Esophagus squamous epithelium (tissue), 5 donors: ENCODE data around the gene SRGN. TPM values are rescaled to one million over a fixed set of nuclear protein-coding genes. Genes with fewer than 3 reads are reported as not detected.
A peak's percentile ranks its signal among the peaks of the same experiment; 100 is the strongest.

Source experiments
- DNase-seq: peaks from one replicate; lab custom pipeline; 2025; lab: John Stamatoyannopoulos, UW
- H3K27ac ChIP-seq, 4 donors: fragments of 200-600 bp; sonication (generic); one replicate each; pipeline ENCODE4 v1.5.1; 2016 to 2019; ENCODE audit warnings: mild to moderate bottlenecking in 1 of 4
- H3K27me3 ChIP-seq, 4 donors: fragments of 200-600 bp; sonication (generic); 1 replicate in 3 of 4; 2 replicates in 1 of 4; pipeline versions ENCODE4 v1.5.1 to v1.6.0; 2017 to 2021; ENCODE audit warnings: antibody characterized with exemption in 1 of 4
- H3K36me3 ChIP-seq, 3 donors: fragments of 200-600 bp; sonication (generic); one replicate each; pipeline ENCODE4 v1.5.1; 2016 to 2019
- H3K4me1 ChIP-seq, 3 donors: fragments of 200-600 bp; sonication (generic); one replicate each; pipeline ENCODE4 v1.5.1; 2017 to 2019
- H3K4me3 ChIP-seq, 4 donors: fragments of 200-600 bp; sonication (generic); 1 replicate in 3 of 4; 2 replicates in 1 of 4; pipeline ENCODE4 v1.5.1; 2016 to 2019; ENCODE audit warnings: mild to moderate bottlenecking in 2 of 4, moderate library complexity in 1 of 4
- H3K9me3 ChIP-seq, 3 donors: fragments of 200-600 bp; sonication (generic); one replicate each; pipeline ENCODE4 v1.5.1; 2016 to 2019
- POLR2A ChIP-seq, 4 donors: fragments of 450-650 bp; IDR thresholded peaks; one replicate each; pipeline ENCODE4 v1.6.1; 2017; ENCODE audit warnings: antibody characterized with exemption in 4 of 4, mild to moderate bottlenecking in 4 of 4, moderate library complexity in 3 of 4
- WGBS, 2 donors: methylation state at CpG; one replicate each; pipeline ENCODE4 v1.1.5; 2018; 5-methylcytosine and 5-hydroxymethylcytosine counted together
- intact Hi-C: fragments of 100-400 bp; cut with DNase I; formaldehyde crosslinking; loops from one replicate; pipeline ENCODE4 v1.15.0; 2022
- total RNA-seq, 4 donors: library from RNA; depleted of rRNA; stranded (reverse); fragments of >200 nt; gene quantifications; one replicate each; pipeline ENCODE4 v1.1.0, GENCODE V29; 2016
- TF ChIP-seq, protein P1 (sequence below), 6 experiments: fragments of 450-650 bp in 4 of 6; fragments of 200-600 bp in 2 of 6; sonication (generic) in 2 of 6; IDR thresholded peaks; one replicate each; pipeline ENCODE4 v1.5.1; 2016 to 2019; ENCODE audit warnings: antibody characterized with exemption in 6 of 6, mild to moderate bottlenecking in 4 of 6, moderate library complexity in 4 of 6
- donor health status: DM: yes; HTN: yes; CAD: no.

SRGN gene
- total RNA-seq, 4 donors from 2014 or later, result 3.5 to 64.1 (median 37.9) TPM

DNA sequence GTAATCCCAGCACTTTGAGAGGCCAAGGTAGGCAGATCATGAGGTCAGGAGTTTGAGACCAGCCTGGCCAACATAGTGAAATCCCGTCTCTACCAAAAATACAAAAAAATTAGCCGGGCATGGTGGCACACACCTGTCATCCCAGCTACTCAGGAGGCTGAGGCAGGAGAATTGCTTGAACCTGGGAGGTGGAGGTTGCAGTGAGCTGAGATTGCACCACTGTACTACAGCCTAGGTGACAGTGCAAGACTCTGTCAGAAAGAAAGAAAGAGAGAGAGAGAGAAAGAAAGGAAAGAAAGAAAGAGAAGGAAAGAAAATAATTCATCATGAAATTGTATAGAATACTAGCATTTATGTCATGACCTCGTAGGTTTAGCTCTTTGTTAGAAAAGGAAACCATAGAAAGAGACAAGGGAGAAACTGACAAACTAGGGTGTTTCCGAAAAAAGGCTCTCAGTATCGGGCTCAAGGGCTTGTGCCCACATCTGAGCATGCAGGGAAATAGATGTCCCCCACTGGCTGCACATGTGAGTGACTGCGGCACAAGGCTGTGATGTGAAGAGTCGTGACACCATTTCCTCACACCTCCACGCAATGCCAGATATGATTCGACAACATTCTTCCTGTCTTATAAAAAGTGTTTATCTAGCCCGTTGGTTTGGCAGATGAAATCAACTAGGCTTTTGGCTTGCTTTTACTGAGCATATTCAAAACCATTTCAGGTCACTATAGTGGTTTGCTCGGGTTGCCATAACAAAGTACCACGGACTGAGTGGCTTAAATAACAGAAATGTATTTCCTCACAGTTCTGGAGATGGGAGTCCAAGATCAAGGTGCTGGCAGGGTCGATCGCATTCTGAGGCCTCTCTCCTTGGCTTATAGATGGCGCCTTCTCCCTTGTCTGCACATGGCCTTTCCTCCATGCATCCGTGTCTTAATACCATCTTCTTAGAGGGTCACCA lies 2.0 kb downstream of the SRGN start:
- intact Hi-C loops, result loop anchor here (10.0 kb wide), 1 partner anchor 85 kb away; no protein-coding TSS in a partner anchor
- WGBS, 2 donors, result 59 to 65% methylated on average over 16 of the region's 16 CpGs

DNA sequence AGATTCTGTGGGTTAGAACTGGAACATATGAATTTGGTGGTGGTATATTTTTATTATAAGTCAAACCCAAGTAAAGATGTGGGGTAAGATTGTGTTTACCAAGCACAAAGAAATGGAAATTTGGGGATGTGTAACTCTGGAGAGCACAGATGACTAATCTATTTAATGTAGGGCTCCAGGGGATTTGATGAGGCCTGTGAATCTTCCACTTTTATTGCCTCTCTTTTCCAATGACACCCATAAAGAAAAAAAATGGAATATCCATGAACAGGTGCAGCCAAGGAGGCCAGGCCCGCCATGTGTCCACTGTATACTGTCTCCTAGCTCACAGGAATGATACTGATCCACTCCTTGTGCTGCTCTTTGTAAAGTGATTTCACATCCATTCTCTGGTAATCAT lies 2.8 kb downstream of the SRGN start:
- no peak for TF ChIP-seq POLR2A (IDR thresholded peaks at IDR 0.05)
- TF ChIP-seq, protein P1, sequence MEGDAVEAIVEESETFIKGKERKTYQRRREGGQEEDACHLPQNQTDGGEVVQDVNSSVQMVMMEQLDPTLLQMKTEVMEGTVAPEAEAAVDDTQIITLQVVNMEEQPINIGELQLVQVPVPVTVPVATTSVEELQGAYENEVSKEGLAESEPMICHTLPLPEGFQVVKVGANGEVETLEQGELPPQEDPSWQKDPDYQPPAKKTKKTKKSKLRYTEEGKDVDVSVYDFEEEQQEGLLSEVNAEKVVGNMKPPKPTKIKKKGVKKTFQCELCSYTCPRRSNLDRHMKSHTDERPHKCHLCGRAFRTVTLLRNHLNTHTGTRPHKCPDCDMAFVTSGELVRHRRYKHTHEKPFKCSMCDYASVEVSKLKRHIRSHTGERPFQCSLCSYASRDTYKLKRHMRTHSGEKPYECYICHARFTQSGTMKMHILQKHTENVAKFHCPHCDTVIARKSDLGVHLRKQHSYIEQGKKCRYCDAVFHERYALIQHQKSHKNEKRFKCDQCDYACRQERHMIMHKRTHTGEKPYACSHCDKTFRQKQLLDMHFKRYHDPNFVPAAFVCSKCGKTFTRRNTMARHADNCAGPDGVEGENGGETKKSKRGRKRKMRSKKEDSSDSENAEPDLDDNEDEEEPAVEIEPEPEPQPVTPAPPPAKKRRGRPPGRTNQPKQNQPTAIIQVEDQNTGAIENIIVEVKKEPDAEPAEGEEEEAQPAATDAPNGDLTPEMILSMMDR (IDR thresholded peaks at IDR 0.05), result no peak
- peak overlapping the region; percentile 36 to 88 (median 86) for H3K27ac ChIP-seq
- 65 to 78% methylated on average over 1 of the region's 1 CpG for WGBS, 2 donors
- DNase-seq, result no peak
- H3K27me3 ChIP-seq, result no peaks in the 10 kb centered on the region
- H3K4me1 ChIP-seq, result peaks cover 0 to 24% (median 3%) of the 10 kb centered on the region in 3 donors
- H3K4me3 ChIP-seq, result peak overlapping the region in 3 of 4 donors; percentile 42 to 61 (median 44)
- intact Hi-C loops, result loop anchor here (10.0 kb wide), 1 partner anchor 86 kb away; no protein-coding TSS in a partner anchor
- no peaks in the 10 kb centered on the region for H3K9me3 ChIP-seq
- no peaks in the 10 kb centered on the region for H3K36me3 ChIP-seq

More for the DNA sequence above, 2.0 kb downstream of the SRGN start:
- no peak for DNase-seq
- Histone ChIP-seq H3K27me3 (no peaks in the 10 kb centered on the region), H3K4me1 (peaks cover 0 to 29% (median 3%) of the 10 kb centered on the region in 3 donors), H3K9me3 (no peaks in the 10 kb centered on the region), H3K27ac (peak overlapping the region; percentile 54 to 88 (median 86)), H3K36me3 (no peaks in the 10 kb centered on the region), H3K4me3 (peak overlapping the region in 3 of 4 donors; percentile 42 to 61 (median 44))
- TF ChIP-seq, protein P1 (IDR thresholded peaks at IDR 0.05), result no peak
- TF ChIP-seq POLR2A (IDR thresholded peaks at IDR 0.05), result peak in 1 of 4 donors; percentile 67

DNA sequence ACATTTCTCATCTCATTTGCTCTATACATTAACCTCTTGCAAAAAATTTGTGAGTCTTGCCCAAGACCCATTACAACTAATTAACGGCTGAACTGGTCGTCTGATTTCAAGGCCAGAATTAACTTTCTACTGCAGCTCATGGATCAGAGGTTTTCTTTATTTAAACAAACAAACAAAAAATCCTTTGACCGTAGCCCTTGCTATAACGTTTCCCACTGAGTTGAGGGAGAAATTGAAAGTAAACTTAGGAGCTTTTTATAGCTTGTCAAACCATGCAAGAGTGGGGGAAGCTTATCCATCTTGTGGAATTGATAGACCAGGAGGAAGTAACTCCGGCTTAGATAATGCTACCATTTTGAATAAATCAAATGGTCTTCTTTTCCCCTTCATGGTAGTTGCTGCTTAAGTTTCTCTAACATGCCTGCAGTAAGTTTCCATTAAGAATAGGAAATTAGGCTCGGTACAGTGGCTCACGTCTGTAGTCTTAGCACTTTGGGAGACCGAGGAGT lies 3.3 kb downstream of the SRGN start:
- WGBS, 2 donors, result 38 to 45% methylated on average over 8 of the region's 8 CpGs
- TF ChIP-seq POLR2A (IDR thresholded peaks at IDR 0.05), result no peak
- TF ChIP-seq, protein P1 (IDR thresholded peaks at IDR 0.05), result no peak

DNA sequence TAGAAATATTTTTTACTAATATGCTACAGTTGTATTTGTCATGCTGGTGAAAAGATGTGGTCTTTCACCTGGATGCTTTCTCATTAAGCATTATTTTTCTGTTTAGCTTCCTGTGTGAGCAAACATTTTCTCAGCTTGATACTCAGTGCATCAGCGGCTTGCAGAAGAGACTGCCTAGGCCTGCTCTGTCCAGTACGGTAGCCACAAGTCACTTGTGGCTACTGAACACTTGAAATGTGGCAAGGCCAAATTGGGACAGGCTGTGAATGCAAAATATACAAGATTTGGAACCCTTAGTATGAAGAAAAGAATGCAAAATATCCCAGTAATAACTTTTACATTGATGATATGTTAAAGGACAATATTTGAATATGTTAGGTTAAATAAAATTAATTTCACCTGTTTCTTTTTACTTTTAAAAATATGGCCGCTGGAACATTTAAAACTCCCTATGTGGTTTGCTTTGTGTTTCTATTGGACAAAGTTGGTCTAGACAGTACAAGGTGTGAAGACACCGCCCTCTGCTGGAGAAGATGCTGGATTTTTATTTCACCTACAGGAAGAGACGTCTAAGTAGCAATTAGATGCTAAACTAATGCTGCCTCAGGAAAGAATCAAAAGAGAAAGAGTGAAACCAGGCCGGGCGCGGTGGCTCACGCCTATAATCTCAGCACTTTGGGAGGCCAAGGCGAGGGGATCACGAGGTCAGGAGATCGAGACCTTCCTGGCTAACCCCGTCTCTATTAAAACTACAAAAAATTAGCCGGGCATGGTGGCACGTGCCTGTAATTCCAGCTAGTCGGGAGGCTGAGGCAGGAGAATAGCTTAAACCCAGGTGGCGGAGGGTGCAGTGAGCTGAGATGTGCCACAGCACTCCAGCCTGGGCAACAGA lies 5.3 kb downstream of the SRGN start:
- H3K36me3 ChIP-seq, result peaks cover 0 to 4% (median 0%) of the 10 kb centered on the region in 3 donors
- intact Hi-C loops, result loop anchor here (10.0 kb wide), 1 partner anchor 88 kb away; no protein-coding TSS in a partner anchor
- DNase-seq, result peak; percentile 25
- H3K4me3 ChIP-seq, result peak overlapping the region in 1 of 4 donors; percentile 9
- no peaks in the 10 kb centered on the region for H3K27me3 ChIP-seq
- peak overlapping the region in 2 of 4 donors; percentile 16 to 53 for H3K27ac ChIP-seq
- H3K4me1 ChIP-seq, result peaks cover 0 to 7% (median 0%) of the 10 kb centered on the region in 3 donors
- no peaks in the 10 kb centered on the region for H3K9me3 ChIP-seq
- WGBS, 2 donors, result 34 to 37% methylated on average over 17 of the region's 17 CpGs
- TF ChIP-seq POLR2A (IDR thresholded peaks at IDR 0.05), result no peak
- TF ChIP-seq, protein P1 (IDR thresholded peaks at IDR 0.05), result peak; percentile 53 to 88 (median 81)

More for the DNA sequence above, 3.3 kb downstream of the SRGN start:
- H3K9me3 ChIP-seq, result no peaks in the 10 kb centered on the region
- peaks cover 0 to 19% (median 3%) of the 10 kb centered on the region in 3 donors for H3K4me1 ChIP-seq
- intact Hi-C loops, result loop anchor here (10.0 kb wide), 1 partner anchor 86 kb away; no protein-coding TSS in a partner anchor
- no peaks in the 10 kb centered on the region for H3K27me3 ChIP-seq
- H3K27ac ChIP-seq, result peak overlapping the region in 3 of 4 donors; percentile 86 to 88 (median 87)
- H3K36me3 ChIP-seq, result no peaks in the 10 kb centered on the region
- H3K4me3 ChIP-seq, result peak overlapping the region in 2 of 4 donors; percentile 42 to 61
- no peak for DNase-seq
